ENCODE results near the gene ANTXR2.

DNA sequence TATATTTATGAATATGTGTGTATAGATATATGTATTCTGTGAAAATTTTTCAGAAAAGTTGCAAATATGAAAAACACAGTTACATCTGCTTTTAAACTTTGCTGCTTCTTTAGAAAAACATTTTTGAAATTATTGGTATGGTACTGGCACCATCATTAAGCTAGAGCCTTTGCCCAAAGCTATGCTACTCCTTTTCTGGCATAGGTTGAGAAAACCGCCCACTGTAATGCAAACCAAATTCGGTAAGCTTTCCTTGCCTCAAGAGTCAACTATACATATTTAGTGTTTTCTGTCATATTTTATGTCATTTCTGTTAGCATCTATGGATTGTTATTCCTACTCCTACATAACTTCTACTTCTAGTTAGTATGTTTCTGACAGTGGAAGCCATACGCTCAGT lies 50.7 kb downstream of the ANTXR2 start:
- no peak for TF ChIP-seq POLR2AphosphoS5 (IDR thresholded peaks at IDR 0.05)
- TF ChIP-seq, protein P1, sequence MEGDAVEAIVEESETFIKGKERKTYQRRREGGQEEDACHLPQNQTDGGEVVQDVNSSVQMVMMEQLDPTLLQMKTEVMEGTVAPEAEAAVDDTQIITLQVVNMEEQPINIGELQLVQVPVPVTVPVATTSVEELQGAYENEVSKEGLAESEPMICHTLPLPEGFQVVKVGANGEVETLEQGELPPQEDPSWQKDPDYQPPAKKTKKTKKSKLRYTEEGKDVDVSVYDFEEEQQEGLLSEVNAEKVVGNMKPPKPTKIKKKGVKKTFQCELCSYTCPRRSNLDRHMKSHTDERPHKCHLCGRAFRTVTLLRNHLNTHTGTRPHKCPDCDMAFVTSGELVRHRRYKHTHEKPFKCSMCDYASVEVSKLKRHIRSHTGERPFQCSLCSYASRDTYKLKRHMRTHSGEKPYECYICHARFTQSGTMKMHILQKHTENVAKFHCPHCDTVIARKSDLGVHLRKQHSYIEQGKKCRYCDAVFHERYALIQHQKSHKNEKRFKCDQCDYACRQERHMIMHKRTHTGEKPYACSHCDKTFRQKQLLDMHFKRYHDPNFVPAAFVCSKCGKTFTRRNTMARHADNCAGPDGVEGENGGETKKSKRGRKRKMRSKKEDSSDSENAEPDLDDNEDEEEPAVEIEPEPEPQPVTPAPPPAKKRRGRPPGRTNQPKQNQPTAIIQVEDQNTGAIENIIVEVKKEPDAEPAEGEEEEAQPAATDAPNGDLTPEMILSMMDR (IDR thresholded peaks at IDR 0.05), result no peak

All from prostate gland (tissue), 2 donors.